Activated CD4-positive, alpha-beta T cell treated with anti-CD3 and anti-CD28 coated beads, Interleukin-2, Interleukin-4, amounts not matched to agents 100 ng/mL and 50 ng/mL, durations not matched to agents 16 hours and 8 hours (primary cell): ENCODE data around the gene CD80.
"Not testable (repeated sequence)": the region's sequence is repeated elsewhere in the genome, so short reads cannot be mapped to it uniquely, and the experiment has no call there.

Experiments
- DNase-seq: peaks from one replicate; pipeline ENCODE4 v3.0.0-alpha.2; 2020; ENCODE audit warnings: low spot score

CD80 gene

GRCh38 chr3:119580067-119580760 lies 20.8 kb upstream of the CD80 start:
- no peak for DNase-seq

- peak; percentile 57 for DNase-seq
These were observed 20.1 kb upstream of the CD80 start, which contains the start of gene ADPRH for GRCh38 chr3:119579366-119580066. TSS of gene ADPRH (plus strand) at chr3:119579492. CDS start at chr3:119582170, 2,678 bp downstream.

GRCh38 chr3:119575507-119575906 lies 16.1 kb upstream of the CD80 start:
- no peak for DNase-seq

- no peak for DNase-seq
These were observed 12.3 kb upstream of the CD80 start for GRCh38 chr3:119571688-119572087.

DNA sequence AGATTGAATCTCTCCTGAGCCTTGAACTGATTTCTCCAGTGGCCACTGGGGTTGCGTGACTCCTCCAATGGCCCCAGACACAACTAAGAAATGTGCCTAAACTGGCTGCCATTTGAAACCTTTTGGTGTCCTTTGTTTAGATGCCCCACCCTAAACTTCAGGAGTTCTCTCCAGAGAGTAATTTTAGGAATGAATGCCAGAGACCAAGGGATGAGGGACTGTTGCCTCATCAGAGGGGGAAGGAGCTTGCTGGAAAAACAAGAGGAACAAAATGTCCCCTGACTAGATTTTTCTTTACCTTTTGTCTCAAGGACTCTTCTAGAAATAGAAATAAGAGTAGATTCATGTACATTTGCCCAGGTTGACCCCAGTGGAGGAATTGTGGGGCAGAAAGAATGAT lies 11.8 kb upstream of the CD80 start:
- no peak for DNase-seq

DNA sequence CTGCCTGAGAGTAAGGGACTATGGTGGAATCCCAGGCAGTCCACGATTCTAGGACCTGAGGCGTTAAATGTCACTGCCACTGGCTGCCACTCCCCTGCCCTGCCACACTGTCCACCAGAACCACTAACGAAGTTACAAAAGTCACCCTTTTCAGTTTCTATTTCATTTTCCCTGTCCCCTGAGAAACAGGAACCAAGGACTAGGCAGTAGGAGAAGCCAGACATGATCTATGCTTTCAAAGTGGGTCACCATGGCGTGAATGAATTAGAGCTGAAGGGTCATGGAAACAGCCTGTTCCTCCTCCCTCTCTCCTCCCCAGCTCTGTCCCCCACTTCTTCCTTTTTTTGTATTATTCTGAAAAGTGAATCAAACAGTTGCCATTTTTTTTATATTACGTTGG lies 10.8 kb upstream of the CD80 start:
- no peak for DNase-seq

DNA sequence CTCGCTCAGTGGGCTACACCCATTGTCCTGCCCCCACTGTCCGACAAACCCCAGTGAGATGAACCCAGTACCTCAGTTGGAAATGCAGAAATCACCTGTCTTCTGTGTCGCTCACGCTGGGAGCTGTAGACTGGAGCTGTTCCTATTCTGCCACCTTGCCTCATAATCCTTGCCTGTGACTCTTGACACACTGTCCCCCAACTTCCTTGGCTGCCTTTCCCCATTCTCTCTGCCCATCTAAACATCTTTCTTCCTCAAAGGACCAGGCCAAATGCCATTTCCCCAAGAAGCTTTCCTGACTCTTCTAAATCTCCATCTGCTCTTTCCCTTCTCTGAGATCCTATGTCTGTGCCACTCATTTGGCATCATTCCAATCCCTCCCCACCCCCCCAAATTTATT lies 9.7 kb upstream of the CD80 start:
- DNase-seq: no peak

- DNase-seq: not testable (repeated sequence)
These were observed 3.9 kb upstream of the CD80 start for GRCh38 chr3:119563334-119563733.

DNA sequence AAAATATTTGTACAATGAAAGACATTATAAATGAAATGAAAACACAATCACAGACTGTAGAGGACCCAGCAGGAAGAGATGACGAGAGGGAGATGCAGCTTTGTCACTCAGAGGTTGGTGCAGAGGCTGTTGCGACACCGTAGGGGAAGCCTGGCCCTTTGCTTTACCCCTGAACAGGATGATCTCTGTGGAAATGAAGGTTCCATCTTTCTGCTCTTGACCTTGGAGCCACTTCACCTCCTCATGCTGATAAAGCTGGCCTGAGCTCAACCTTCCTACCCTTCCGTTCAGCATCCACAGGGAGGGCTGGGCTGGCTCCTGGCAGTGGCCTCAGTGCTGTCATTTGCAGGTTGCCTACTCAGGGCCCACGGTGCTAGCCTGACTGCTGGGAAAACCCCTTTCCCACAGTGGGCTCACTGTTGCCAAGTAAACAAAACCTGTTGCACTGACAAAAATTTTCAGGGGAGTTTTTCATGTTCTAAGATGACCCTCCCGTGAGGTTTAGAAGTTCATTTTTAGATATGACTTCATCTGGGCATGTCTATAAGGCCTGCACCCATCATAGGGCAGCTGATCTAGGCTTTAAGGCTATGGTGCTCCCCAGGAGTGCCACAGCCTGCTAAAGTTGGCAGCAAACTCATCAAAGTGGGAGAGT lies 3.0 kb upstream of the CD80 start:
- peak; percentile 73 for DNase-seq

GRCh38 chr3:119560160-119560559 lies 746 bp upstream of the CD80 start:
- DNase-seq: no peak

DNA sequence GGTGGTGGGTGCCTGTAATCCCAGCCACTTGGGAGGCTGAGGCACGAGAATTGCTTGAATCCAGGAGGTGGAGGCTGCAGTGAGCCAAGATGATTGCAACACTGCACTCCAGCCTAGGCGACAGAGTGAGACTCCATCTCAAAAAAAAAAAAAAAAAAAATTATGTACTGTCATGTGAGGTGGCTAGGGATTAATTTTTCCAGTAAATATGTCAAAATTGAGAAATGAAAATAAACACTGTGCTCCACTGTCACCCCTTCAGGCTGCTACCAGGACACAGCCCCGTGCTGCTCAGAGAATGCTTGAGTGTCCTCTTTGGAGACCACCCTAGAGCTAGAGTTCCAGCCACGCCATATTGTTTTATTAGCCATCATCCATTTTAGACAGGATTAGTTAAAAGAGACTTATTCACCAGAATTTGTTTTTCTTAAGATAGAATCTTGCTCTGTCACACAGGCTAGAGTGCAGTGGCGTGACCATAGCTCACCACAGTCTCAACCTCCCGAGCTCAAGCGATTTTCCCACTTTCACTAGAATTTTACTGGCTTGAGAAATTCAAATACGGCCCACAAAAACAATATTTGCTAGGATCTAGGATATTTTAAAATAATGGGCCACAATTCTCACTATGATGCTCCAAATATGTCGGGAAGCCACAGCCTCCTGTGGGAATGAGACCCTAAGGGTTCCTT lies 642 bp downstream of the CD80 start:
- no peak for DNase-seq

GRCh38 chr3:119557877-119558269 lies 1.5 kb downstream of the CD80 start:
- DNase-seq: peak; percentile 27

- no peak for DNase-seq
These were observed 2.1 kb downstream of the CD80 start for GRCh38 chr3:119557192-119557876.

DNA sequence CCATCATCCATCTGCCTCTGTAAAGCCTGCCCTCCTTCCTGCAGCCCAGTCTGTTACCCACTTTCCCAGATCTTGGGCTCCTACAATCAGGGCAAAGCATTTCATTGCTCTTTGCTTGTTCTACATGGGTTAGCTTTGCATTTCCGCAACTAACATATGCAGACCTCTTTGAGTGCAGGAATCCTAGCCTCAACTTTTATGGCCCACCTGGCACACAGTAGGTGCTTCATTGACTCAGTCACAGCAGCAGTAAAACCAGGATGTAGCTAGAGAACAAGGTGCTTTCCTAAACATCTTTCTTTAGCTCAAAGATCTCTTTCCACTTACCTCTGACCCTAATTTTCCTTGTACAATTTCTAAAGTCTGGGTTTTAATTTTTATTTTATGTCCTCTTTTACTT lies 3.5 kb downstream of the CD80 start:
- DNase-seq: no peak

DNA sequence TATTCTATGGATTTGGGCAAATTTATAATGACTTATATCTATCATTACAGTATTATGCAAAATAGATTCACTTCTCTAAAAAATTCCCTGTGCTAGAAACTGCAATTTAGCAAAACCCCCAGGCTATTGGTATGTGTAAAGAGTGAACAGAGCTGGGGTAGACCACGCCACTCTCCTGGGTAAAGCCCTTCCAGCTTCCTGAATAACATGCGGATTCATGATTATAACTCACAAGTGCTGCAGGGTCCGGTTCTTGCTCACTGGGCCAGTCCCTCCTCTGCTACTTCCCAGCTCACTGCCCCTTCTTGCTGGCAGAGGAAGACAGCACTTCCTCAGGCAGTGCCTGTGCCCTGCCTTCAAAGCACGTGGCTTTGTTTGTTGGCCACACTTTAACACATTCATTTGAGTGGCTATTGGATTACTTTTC lies 4.1 kb downstream of the CD80 start:
- DNase-seq: no peak

GRCh38 chr3:119553823-119554415 lies 5.5 kb downstream of the CD80 start:
- DNase-seq: no peak

DNA sequence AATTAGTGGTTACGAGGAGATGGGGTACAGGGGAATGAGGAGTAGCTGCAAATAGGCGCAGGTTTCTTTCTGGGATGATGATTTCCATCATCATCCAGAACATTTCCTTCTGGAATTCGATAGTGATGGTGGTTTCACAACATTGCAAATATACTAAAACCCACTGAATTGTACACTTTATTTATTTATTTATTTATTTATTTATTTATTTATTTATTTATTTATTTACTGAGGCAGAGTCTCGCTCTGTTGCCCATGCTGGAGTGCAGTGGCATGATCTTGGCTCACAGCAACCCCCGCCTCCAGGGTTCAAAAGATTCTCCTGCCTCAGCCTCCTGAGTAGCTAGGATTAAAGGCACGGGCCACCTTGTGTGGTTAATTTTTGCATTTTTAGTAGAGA lies 6.5 kb downstream of the CD80 start:
- DNase-seq: not testable (repeated sequence)

DNA sequence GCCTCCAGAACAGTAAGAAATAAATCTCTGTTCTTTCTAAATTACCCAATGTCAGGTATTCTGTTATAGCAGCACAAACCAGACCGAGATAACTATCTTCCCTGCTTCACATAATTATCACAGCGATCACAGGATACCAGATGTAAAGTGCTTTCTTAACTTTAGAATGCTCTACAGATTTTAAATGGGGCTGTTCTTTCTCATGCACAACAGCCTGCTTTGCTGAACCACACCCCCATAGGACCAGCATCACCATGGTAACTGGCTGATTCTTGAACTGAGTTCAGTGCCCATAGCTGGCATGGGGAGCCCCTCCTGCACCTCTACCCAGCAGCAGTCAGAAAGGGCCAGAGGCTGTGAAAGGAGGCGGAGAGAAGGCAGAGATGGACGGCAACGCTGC lies 7.8 kb downstream of the CD80 start:
- no peak for DNase-seq

DNA sequence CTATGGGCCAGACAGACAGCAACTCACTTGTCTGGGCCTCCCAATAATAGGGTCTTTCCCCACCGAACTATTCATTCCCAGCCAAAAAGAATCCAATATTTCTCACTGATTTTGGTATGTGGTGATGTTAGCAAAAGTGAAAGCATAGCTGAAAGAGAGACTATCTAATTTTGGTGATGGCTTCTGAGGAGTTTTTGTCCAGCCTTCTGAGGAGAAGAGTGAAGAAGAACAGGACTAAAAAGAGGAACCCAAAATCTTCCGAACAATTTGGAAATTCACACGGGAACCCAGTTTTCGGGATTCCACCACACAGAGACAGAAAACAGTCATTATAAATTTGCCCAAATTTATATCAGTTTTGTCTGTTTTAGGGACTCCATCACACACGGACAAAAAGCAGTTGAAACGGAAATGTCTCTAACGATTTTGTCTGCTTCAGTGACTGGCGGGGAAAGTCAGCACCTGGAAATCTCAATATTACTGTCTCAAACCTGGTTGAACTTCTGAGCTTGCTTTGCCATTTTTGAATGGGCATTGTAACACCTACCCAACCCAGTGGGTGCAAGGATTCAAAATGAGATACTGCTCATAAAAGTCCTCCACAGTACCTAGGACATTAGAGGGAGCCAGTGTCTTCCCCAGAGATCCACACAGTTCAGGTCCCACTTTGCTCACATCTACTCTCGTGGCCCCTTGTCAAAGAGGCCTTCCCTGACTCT lies 9.1 kb downstream of the CD80 start:
- no peak for DNase-seq

- no peak for DNase-seq
These were observed 11.1 kb downstream of the CD80 start for GRCh38 chr3:119548341-119548740.

- DNase-seq: no peak
These were observed 12.2 kb downstream of the CD80 start for GRCh38 chr3:119547227-119547626.
